Measurements from ENCODE around the gene FANCE. TPM values are rescaled to one million over a fixed set of nuclear protein-coding genes. Genes with fewer than 3 reads are reported as not detected.

FANCE gene
- total RNA-seq, 1 donor from 2014 or later = 11.6 TPM

DNA sequence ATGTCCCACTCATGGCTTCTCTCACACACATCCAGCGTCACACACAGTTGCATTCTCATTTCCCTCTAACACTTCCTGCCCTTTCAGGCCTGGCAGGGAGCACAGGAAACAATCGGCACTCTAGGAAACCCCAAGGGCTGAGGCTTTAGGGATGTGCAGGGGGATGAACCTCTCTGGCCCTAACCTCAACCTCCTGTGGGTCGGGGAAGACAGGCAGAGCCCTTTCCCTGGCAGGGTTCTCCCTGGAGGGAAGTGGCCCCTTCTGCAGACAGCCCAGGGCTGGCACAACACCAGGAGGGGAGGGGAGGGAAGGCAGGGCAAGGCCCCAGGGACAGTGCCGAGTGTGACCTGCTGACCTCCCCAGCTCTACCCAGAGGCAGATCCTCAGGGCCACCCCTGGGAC lies 42.0 kb downstream of the FANCE start:
- Mint-ChIP-seq H3K27ac (peak overlapping the region; percentile 86), H3K27me3 (peaks cover 4% of the 10 kb centered on the region), H3K4me3 (peak overlapping the region; percentile 83), H3K4me1 (ENCODE audit: unreplicated experiment) (peaks cover 44% of the 10 kb centered on the region), H3K36me3 (no peaks in the 10 kb centered on the region), H3K9me3 (no peaks in the 10 kb centered on the region)
- no peak for DNase-seq (ENCODE audit: extremely low spot score, unreplicated experiment)
- TF ChIP-seq, protein P1, sequence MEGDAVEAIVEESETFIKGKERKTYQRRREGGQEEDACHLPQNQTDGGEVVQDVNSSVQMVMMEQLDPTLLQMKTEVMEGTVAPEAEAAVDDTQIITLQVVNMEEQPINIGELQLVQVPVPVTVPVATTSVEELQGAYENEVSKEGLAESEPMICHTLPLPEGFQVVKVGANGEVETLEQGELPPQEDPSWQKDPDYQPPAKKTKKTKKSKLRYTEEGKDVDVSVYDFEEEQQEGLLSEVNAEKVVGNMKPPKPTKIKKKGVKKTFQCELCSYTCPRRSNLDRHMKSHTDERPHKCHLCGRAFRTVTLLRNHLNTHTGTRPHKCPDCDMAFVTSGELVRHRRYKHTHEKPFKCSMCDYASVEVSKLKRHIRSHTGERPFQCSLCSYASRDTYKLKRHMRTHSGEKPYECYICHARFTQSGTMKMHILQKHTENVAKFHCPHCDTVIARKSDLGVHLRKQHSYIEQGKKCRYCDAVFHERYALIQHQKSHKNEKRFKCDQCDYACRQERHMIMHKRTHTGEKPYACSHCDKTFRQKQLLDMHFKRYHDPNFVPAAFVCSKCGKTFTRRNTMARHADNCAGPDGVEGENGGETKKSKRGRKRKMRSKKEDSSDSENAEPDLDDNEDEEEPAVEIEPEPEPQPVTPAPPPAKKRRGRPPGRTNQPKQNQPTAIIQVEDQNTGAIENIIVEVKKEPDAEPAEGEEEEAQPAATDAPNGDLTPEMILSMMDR (conservative IDR thresholded peaks at IDR 0.05) = no peak

DNA sequence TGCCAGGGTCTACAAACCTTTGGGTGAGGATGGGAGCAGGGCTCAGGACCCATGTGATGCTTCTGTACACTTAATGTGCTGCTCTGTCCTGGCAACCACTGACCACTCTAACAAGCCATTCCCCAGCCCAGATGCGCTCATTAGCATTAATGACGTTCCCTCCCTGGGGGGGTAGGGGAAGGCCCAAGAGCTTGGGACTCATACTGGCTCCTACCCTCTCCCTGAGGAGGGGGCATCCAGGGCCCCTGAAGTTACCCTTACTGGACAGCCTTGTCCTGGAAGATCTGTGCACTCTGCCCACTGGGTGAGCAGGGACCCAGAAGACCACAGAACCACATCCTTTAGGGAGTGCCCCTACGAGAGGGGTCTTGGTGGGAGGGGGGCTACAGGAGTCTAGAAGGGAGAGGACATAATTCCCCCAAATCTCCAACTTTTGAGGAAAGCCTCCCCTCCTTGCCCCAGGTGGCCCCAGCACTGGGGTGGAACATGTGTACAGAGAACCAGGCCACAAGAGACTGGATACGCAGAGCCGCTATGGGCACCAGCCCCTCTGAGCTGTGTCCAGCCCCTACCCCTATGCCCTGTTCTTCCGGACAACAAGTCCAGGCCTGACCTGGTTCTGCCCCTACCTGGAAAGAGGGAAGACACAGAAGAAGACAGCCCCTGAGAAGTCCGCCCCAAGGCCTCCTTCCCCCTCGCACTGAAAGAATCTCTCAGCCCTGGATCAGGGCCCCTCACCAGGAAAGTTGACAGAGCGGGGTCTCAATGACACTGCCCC lies 43.3 kb downstream of the FANCE start:
- no peak for DNase-seq (ENCODE audit: extremely low spot score, unreplicated experiment)
- Mint-ChIP-seq H3K27ac (peak overlapping the region; percentile 90), H3K4me1 (ENCODE audit: unreplicated experiment) (peaks cover 49% of the 10 kb centered on the region), H3K9me3 (no peaks in the 10 kb centered on the region), H3K27me3 (peaks cover 4% of the 10 kb centered on the region), H3K4me3 (peak overlapping the region; percentile 92), H3K36me3 (no peaks in the 10 kb centered on the region)
- TF ChIP-seq, protein P1 (conservative IDR thresholded peaks at IDR 0.05) = no peak

DNA sequence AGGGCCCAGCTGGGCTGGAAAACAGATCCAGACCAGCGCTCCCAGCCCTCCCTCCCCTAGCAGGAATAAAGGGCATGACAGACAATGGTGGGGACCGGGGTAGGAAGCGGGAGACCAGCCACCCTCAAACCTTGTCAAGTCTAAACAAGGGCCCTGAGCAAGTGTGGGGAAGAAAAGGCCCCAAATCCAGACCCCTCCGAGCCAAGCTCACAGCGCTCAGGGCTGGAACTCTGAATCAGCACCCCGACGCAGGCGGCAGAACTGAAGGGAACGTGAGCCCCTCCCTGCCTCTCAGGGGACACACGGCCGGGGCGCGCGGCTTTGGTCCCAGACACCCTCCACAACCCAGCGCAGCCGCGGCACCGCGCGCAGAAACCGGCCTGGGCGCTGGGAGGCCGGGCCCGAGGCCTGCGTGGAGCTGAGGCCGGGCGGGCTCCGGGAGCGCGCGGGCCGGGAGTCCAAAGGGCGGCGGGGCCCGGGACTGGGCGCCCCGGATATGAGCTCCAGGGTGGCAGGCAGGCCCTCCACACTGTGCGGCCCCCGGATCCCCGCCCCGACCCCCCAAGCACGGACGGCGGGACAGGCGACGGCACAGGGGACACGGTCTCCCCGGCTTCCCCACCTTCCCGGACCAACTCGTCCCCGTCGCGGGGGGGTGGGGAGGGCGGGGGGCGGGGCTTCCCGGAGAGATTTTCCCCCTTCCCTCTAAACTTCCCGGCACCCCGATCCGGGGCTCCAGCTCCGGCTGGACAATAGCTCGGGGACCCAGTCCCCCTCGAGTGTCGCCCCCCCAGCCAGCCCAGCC lies 44.1 kb downstream of the FANCE start:
- TF ChIP-seq, protein P1 (conservative IDR thresholded peaks at IDR 0.05) = no peak
- peak overlapping the region; percentile 92 for H3K4me3 Mint-ChIP-seq
- DNase-seq (ENCODE audit: extremely low spot score, unreplicated experiment) = no peak
- H3K36me3 Mint-ChIP-seq = no peaks in the 10 kb centered on the region
- H3K4me1 Mint-ChIP-seq (ENCODE audit: unreplicated experiment) = peaks cover 49% of the 10 kb centered on the region
- peaks cover 4% of the 10 kb centered on the region for H3K27me3 Mint-ChIP-seq
- no peaks in the 10 kb centered on the region for H3K9me3 Mint-ChIP-seq
- H3K27ac Mint-ChIP-seq = peak overlapping the region; percentile 90

DNA sequence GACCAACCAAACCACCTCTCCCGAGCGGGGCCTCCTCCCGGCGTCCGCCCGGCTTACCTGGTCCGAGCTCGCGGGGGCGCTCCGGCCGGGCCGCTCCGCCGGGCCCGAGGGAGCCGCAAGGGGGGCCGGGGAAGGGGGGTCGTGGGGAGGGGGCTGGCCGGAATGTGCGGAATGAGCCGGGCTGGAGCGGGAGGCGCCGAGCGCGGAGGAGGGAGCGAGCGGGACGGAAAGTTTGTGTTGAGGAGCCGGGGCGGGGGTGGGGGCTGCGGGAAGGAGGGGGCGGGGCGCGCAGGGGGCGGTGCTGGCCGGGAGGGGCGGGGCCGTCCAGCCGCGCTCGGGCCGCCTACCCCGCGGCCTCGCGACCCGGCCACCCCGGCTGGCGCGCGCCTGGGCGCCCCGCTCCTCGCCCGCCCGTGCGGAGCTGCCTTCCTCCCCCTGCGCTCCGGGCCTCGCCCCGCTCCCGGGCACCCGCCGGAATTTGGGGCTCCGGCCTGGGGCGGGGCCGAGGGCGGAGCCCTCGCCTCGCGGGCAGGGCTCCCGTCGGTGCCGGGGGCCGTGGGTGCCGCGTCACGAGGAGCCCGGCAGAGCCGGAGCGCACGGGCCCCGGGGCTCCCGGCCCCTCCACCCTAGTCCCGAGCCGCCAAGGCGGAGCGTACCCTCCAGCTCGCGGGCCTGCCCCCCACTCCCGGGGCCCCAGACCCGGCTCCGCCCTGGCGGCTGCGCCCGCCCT lies 44.9 kb downstream of the FANCE start, which contains the start of gene TEAD3:
TSS of gene TEAD3 (minus strand) at position 239 of the 730 bp plus-strand sequence.
- Mint-ChIP-seq H3K27me3 (peaks cover 4% of the 10 kb centered on the region), H3K36me3 (no peaks in the 10 kb centered on the region), H3K4me1 (ENCODE audit: unreplicated experiment) (peaks cover 46% of the 10 kb centered on the region), H3K9me3 (no peaks in the 10 kb centered on the region), H3K4me3 (peak within 1 kb of the TSS; percentile 92), H3K27ac (peak within 1 kb of the TSS; percentile 97)
- TF ChIP-seq, protein P1 (conservative IDR thresholded peaks at IDR 0.05) = no peak
- DNase-seq (ENCODE audit: extremely low spot score, unreplicated experiment) = peak; percentile 86
